Gastrocnemius medialis (tissue), 4 donors: ENCODE measurements around the gene MLX. TPM values are rescaled to one million over a fixed set of nuclear protein-coding genes. Genes with fewer than 3 reads are reported as not detected.
A peak's percentile ranks its signal among the peaks of the same experiment; 100 is the strongest.
"Not testable (repeated sequence)": the region's sequence is repeated elsewhere in the genome, so short reads cannot be mapped to it uniquely, and the experiment has no call there.

Experiments used
- ATAC-seq, 2 donors: fragments of 150-250 bp; one replicate each; pipeline ENCODE4 v1.9.1; 2016
- DNase-seq, 2 donors: peaks; one replicate each; pipeline ENCODE4 v3.0.0-alpha.2; 2019
- H3K27ac ChIP-seq, 4 donors: fragments of 200-600 bp; sonication (generic); 1 replicate in 1 of 4; 2 replicates in 3 of 4; pipeline ENCODE4 v1.5.1; 2016 to 2018; ENCODE audit warnings: mild to moderate bottlenecking in 2 of 4, moderate library complexity in 1 of 4
- H3K27me3 ChIP-seq, 3 donors: fragments of 200-600 bp; sonication (generic) in 2 of 3; 1 replicate in 1 of 3; 2 replicates in 2 of 3; pipeline versions ENCODE4 v1.5.1 to v1.6.0; 2016 to 2019; ENCODE audit warnings: mild to moderate bottlenecking in 1 of 3, moderate library complexity in 1 of 3
- H3K36me3 ChIP-seq, 2 donors: fragments of 200-600 bp; sonication (generic) in 1 of 2; one replicate each; pipeline ENCODE4 v1.5.1; 2017 to 2018
- H3K4me1 ChIP-seq, 2 donors: fragments of 200-600 bp; sonication (generic) in 1 of 2; one replicate each; pipeline ENCODE4 v1.5.1; 2016 to 2017; ENCODE audit warnings: mild to moderate bottlenecking in 2 of 2
- H3K4me3 ChIP-seq, 4 donors: fragments of 200-600 bp; sonication (generic) in 3 of 4; 1 replicate in 1 of 4; 2 replicates in 3 of 4; pipeline ENCODE4 v1.5.1; 2016 to 2019; ENCODE audit warnings: mild to moderate bottlenecking in 2 of 4
- H3K9me3 ChIP-seq, 3 donors: fragments of 200-600 bp; sonication (generic) in 2 of 3; 1 replicate in 1 of 3; 2 replicates in 2 of 3; pipeline ENCODE4 v1.5.1; 2016 to 2019
- CTCF ChIP-seq, 5 experiments: fragments of 450-650 bp in 3 of 5; fragments of 200-600 bp in 2 of 5; sonication (generic) in 2 of 5; IDR thresholded peaks in 4 of 5; conservative IDR thresholded peaks in 1 of 5; 1 replicate in 4 of 5; 2 replicates in 1 of 5; pipeline ENCODE4 v1.5.1; 2016 to 2019; ENCODE audit warnings: antibody characterized with exemption in 5 of 5, mild to moderate bottlenecking in 3 of 5, moderate library complexity in 3 of 5
- POLR2A ChIP-seq, 2 donors: fragments of 450-650 bp; IDR thresholded peaks; one replicate each; pipeline ENCODE4 v1.6.1; 2017; ENCODE audit warnings: antibody characterized with exemption in 2 of 2, mild to moderate bottlenecking in 2 of 2, moderate library complexity in 2 of 2
- in situ Hi-C, 4 donors: fragments of 200-750 bp; cut with MboI; loops; one replicate each; pipeline versions ENCODE4 v1.15.0 to v1.8.0; 2017; ENCODE audit warnings: low sequenced_read_pairs in 4 of 4
- intact Hi-C: fragments of 100-400 bp; cut with DNase I; formaldehyde crosslinking; loops from one replicate; pipeline ENCODE4 v1.15.1; 2023; ENCODE audit warnings: low total_unique reads
- total RNA-seq, 4 donors: library from RNA; depleted of rRNA; stranded (reverse); fragments of >200 nt; gene quantifications; one replicate each; pipeline versions ENCODE4 v1.1.0 to v1.2.3, GENCODE V29; 2016

Gene MLX
- total RNA-seq, 4 donors from 2014 or later, result 49.7 to 81.9 (median 53.8) TPM

DNA sequence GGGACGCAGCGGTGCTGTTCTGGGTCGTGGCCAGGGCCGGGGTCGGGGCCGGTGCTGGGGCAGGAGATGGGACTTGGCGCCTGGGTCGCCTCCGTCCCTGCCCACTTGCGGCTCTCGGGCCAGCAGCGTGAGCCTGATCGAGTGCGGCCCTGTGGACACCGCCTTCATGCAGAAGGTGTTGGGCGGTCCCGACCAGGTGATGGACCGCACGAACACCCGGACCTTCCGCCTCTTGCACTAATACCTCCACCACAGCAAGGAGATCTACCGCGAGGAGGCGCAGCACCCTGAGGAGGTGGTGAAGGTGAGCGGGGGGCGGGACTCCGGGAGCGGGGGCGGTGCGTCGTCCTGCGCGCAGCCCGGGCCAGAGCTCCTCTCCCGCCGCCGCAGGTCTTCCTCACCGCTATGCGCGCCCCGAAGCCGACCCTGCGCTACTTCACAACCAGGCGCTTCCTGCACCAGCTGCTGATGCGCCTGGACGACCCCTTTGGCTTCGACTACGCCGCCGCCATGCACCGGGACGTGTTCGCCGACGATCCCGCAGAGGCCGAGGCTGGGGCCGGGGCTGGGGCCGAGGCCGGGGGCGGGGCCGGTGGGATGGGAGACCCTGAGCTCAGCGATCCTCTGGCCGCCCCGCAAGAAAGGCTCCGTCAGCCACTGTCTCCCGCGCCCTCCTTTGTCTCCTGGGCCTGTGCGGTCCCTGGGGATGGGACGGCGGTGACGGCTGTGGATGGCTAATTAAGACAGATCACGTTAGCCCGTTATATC lies 18.6 kb upstream of the MLX start:
- peaks cover 0 to 2% of the 10 kb centered on the region in 2 donors for H3K36me3 ChIP-seq
- H3K4me3 ChIP-seq, result peak overlapping the region in 1 of 4 donors; percentile 16
- peaks cover 0 to 13% of the 10 kb centered on the region in 2 donors for H3K4me1 ChIP-seq
- intact Hi-C loops (no loop called here), in situ Hi-C loops (no loop called here)
- no peaks in the 10 kb centered on the region for H3K9me3 ChIP-seq
- TF ChIP-seq CTCF (IDR thresholded peaks at IDR 0.05 in 4 of 5, conservative IDR thresholded peaks at IDR 0.05 in 1 of 5), result no peak
- TF ChIP-seq POLR2A (IDR thresholded peaks at IDR 0.05), result no peak
- ATAC-seq (no peak), DNase-seq (no peak)
- H3K27me3 ChIP-seq, result no peaks in the 10 kb centered on the region
- no peak overlapping the region for H3K27ac ChIP-seq

DNA sequence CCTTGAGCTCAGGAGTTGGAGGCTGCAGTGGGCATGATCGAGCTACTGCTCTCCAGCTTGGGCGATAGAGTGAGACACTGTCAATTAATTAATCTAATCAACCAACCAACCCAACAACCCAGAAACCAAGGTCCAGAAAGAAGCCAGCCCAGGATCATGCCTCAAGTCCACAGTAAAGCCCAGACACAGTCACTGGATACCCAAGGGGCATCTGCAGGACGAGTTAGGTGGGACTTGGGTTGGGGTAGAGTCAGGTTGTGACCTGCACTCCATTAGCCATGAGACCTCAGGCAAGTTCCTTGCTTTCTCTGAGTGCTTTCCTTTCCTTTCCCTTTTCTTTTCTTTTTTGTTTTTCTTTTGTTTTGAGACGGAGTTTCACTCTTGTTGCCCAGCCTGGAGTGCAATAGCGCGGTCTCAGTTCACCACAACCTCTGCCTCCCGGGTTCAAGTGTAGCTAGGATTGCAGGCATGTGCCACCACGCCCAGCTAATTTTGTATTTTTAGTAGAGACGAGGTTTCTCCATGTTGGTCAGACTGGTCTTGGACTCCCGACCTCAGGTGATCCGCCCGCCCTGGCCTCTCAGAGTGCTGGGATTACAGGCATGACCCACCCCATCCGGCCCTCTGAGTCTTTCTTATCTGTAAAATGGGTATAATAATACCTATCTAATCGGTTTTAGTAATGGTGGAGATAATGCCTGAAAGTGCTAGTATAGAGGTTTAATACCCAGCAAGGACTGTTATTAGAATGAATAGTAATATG lies 17.7 kb upstream of the MLX start:
- H3K27ac ChIP-seq, result no peak overlapping the region
- in situ Hi-C loops, result no loop called here
- intact Hi-C loops, result no loop called here
- DNase-seq, result no peak
- H3K4me3 ChIP-seq, result no peak overlapping the region
- peaks cover 4 to 12% of the 10 kb centered on the region in 2 donors for H3K4me1 ChIP-seq
- H3K27me3 ChIP-seq, result no peaks in the 10 kb centered on the region
- TF ChIP-seq POLR2A (IDR thresholded peaks at IDR 0.05), result no peak
- no peak for ATAC-seq
- no peaks in the 10 kb centered on the region for H3K9me3 ChIP-seq
- H3K36me3 ChIP-seq, result no peaks in the 10 kb centered on the region

- DNase-seq, intact Hi-C loops, ATAC-seq, H3K27me3 ChIP-seq, in situ Hi-C loops, H3K9me3 ChIP-seq, H3K36me3 ChIP-seq: not testable (repeated sequence)
- H3K4me1 ChIP-seq, result peaks cover 13 to 21% of the 10 kb centered on the region in 2 donors
- H3K4me3 ChIP-seq, result peak within 1 kb of the TSS; percentile 73 to 97 (median 94)
- peak within 1 kb of the TSS; percentile 87 to 91 (median 90) for H3K27ac ChIP-seq
Observed at GRCh38 chr17:42552736-42553135, 14.2 kb upstream of the MLX start, which contains the start of gene HSD17B1. HSD17B1 (plus strand) TSS chr17:42552923; CDS start chr17:42552934, 11 bp downstream.

DNA sequence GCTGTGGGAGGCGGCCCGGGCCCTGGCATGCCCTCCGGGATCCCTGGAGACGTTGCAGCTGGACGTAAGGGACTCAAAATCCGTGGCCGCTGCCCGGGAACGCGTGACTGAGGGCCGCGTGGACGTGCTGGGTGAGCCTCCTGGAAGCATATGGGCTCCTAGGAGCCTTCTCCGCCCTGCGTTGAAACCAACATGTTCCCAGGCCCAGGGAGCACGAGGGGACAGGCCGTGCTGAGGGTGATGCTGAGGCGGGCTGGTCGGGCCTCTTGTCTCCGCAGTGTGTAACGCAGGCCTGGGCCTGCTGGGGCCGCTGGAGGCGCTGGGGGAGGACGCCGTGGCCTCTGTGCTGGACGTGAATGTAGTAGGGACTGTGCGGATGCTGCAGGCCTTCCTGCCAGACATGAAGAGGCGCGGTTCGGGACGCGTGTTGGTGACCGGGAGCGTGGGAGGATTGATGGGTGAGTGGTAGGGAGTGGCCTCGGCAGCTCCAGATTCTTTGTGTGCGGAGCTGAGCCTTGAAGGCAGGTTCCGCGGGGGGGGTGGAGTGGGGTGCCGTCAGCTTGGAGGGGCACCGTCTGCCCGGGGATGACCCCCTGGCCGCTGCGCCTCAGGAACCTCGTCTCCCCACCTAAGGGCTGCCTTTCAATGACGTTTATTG lies 13.6 kb upstream of the MLX start:
- peak overlapping the region in 2 of 4 donors; percentile 73 to 97 for H3K4me3 ChIP-seq
- H3K9me3 ChIP-seq, result no peaks in the 10 kb centered on the region
- in situ Hi-C loops, result no loop called here
- no peaks in the 10 kb centered on the region for H3K27me3 ChIP-seq
- H3K36me3 ChIP-seq, result no peaks in the 10 kb centered on the region
- DNase-seq (no peak), ATAC-seq (no peak)
- H3K27ac ChIP-seq, result peak overlapping the region in 3 of 4 donors; percentile 89 to 91 (median 90)
- intact Hi-C loops, result no loop called here
- H3K4me1 ChIP-seq, result peaks cover 13 to 21% of the 10 kb centered on the region in 2 donors
- TF ChIP-seq POLR2A (IDR thresholded peaks at IDR 0.05), result no peak
- TF ChIP-seq CTCF (IDR thresholded peaks at IDR 0.05 in 4 of 5, conservative IDR thresholded peaks at IDR 0.05 in 1 of 5), result no peak

GRCh38 chr17:42553866-42554249 lies 13.0 kb upstream of the MLX start:
- no peaks in the 10 kb centered on the region for H3K9me3 ChIP-seq
- TF ChIP-seq POLR2A (IDR thresholded peaks at IDR 0.05) (no peak), CTCF (IDR thresholded peaks at IDR 0.05 in 4 of 5, conservative IDR thresholded peaks at IDR 0.05 in 1 of 5) (no peak)
- intact Hi-C loops, result loop anchor here (2.0 kb wide), 1 partner anchor 17 kb away; the partner anchor contains the start of gene NAGLU
- no peak for DNase-seq
- peak; percentile 12 to 32 for ATAC-seq
- peaks cover 13 to 18% of the 10 kb centered on the region in 2 donors for H3K4me1 ChIP-seq
- peak overlapping the region; percentile 87 to 91 (median 90) for H3K27ac ChIP-seq
- in situ Hi-C loops, result no loop called here
- H3K36me3 ChIP-seq, result no peaks in the 10 kb centered on the region
- peak overlapping the region; percentile 73 to 97 (median 94) for H3K4me3 ChIP-seq
- H3K27me3 ChIP-seq, result no peaks in the 10 kb centered on the region
